WTC11 (cell line): ENCODE data around the gene HPSE2.

Experiments
- JUN ChIP-seq: sonication (generic); formaldehyde crosslinking; IDR thresholded peaks from 2 replicates; pipeline ENCODE4 v1.8.0; 2023; ENCODE audit warnings: mild to moderate bottlenecking, missing genetic modification reagents
- ZNF121 ChIP-seq: sonication (generic); formaldehyde crosslinking; IDR thresholded peaks from 2 replicates; pipeline ENCODE4 v1.8.0; 2023; ENCODE audit warnings: missing genetic modification reagents
- TF ChIP-seq, protein P1 (sequence below): fragments of 200-600 bp; IDR thresholded peaks from 2 replicates; pipeline ENCODE4 v1.8.0; 2022; ENCODE audit warnings: antibody characterized with exemption

- TF ChIP-seq, protein P1, sequence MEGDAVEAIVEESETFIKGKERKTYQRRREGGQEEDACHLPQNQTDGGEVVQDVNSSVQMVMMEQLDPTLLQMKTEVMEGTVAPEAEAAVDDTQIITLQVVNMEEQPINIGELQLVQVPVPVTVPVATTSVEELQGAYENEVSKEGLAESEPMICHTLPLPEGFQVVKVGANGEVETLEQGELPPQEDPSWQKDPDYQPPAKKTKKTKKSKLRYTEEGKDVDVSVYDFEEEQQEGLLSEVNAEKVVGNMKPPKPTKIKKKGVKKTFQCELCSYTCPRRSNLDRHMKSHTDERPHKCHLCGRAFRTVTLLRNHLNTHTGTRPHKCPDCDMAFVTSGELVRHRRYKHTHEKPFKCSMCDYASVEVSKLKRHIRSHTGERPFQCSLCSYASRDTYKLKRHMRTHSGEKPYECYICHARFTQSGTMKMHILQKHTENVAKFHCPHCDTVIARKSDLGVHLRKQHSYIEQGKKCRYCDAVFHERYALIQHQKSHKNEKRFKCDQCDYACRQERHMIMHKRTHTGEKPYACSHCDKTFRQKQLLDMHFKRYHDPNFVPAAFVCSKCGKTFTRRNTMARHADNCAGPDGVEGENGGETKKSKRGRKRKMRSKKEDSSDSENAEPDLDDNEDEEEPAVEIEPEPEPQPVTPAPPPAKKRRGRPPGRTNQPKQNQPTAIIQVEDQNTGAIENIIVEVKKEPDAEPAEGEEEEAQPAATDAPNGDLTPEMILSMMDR: no peak
- TF ChIP-seq ZNF121 (no peak), JUN (CRISPR knock-in tag) (no peak)
Observed at GRCh38 chr10:98953251-98953650, 282.4 kb downstream of the HPSE2 start.
